Neuron (in vitro differentiated cells): ENCODE results near the gene FRMD4A.

ENCODE experiments used
- H2AFZ ChIP-seq: one replicate; pipeline ENCODE4 v1.6.1; 2013; ENCODE audit warnings: low read depth, mild to moderate bottlenecking, inconsistent platforms, low read length, moderate library complexity
- H3K27me3 ChIP-seq: one replicate; pipeline ENCODE4 v1.6.1; 2013; ENCODE audit warnings: low read length; ENCODE audit not compliant: insufficient read depth
- H3K36me3 ChIP-seq: one replicate; pipeline ENCODE4 v1.6.1; 2013; ENCODE audit warnings: low read length; ENCODE audit not compliant: insufficient read depth
- H3K4me1 ChIP-seq: one replicate; pipeline ENCODE4 v1.6.1; 2013; ENCODE audit warnings: low read length; ENCODE audit not compliant: insufficient read depth
- H3K4me3 ChIP-seq: 2 replicates; pipeline ENCODE4 v1.5.1; 2013; ENCODE audit warnings: mild to moderate bottlenecking, low read length, moderate library complexity
- H3K9me3 ChIP-seq: one replicate; pipeline ENCODE4 v1.6.1; 2013; ENCODE audit warnings: low read length

The FRMD4A gene

DNA sequence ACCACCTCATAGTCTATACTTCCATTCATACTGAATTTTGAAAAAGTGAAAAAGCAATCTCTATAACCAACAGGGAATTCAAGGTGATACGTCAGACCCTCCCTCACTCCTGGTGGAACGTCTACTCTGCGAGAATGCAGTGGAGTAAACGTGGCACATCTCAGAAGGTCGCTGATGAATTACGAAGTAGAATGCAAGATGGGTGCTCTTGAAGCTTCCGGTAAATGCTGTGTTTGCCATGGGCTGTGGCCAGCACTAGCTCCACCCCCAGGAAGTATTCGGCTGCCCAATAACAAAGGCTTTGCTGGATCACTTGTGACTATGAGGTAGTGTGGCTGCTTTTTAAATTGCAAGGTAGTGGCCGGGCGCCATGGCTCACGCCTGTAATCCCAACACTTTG, 517.9 kb downstream of the FRMD4A start:
- Histone ChIP-seq H2AFZ (no peak overlapping the region), H3K4me1 (peaks cover 15% of the 10 kb centered on the region), H3K4me3 (no peak overlapping the region), H3K27me3 (no peaks in the 10 kb centered on the region), H3K36me3 (peaks cover 42% of the 10 kb centered on the region), H3K9me3 (peaks cover 12% of the 10 kb centered on the region)

DNA sequence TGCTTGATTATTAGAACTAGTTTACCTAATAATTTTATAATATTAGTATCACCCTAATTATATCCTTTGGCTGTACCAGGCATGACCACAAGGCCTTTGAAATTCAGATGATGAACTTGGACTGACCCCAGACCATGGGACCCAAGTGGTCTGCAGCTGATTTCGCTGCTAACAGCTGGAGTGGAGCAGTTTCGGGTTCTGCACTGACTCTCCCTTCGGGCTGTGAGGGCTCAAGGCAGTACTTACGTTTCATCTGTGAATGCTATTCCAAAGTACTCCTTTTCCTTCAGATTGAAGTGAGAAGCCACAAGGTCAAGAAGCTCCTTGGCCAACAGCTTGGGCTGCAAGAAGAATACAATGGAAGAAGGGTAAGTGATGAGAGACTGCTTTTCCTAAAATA, 520.2 kb downstream of the FRMD4A start:
- H2AFZ ChIP-seq: no peak overlapping the region
- peaks cover 49% of the 10 kb centered on the region for H3K36me3 ChIP-seq
- H3K9me3 ChIP-seq: peaks cover 1% of the 10 kb centered on the region
- peaks cover 7% of the 10 kb centered on the region for H3K4me1 ChIP-seq
- no peaks in the 10 kb centered on the region for H3K27me3 ChIP-seq
- no peak overlapping the region for H3K4me3 ChIP-seq

DNA sequence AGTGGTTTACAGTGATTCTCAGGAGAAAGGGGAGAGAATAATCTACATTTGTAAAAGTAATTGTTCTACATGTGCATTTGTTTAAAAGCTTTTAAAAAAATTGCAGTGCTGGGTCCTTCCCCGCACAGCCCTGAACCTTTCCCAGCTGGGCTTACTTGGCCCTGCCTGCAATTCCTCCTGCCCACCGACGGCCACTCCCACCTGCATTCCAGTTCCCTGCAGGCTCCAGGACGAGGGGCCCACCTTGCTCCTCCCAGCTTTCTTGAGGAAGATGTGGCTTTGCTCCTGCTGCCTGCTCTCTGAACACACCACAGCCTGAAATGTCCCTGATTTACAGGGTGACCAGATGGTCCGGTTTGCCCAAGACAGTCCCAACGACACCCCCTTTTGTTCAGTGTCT, 521.3 kb downstream of the FRMD4A start:
- H2AFZ ChIP-seq: no peak overlapping the region
- H3K36me3 ChIP-seq: peaks cover 50% of the 10 kb centered on the region
- H3K9me3 ChIP-seq: no peaks in the 10 kb centered on the region
- H3K27me3 ChIP-seq: no peaks in the 10 kb centered on the region
- H3K4me3 ChIP-seq: no peak overlapping the region
- peaks cover 4% of the 10 kb centered on the region for H3K4me1 ChIP-seq

DNA sequence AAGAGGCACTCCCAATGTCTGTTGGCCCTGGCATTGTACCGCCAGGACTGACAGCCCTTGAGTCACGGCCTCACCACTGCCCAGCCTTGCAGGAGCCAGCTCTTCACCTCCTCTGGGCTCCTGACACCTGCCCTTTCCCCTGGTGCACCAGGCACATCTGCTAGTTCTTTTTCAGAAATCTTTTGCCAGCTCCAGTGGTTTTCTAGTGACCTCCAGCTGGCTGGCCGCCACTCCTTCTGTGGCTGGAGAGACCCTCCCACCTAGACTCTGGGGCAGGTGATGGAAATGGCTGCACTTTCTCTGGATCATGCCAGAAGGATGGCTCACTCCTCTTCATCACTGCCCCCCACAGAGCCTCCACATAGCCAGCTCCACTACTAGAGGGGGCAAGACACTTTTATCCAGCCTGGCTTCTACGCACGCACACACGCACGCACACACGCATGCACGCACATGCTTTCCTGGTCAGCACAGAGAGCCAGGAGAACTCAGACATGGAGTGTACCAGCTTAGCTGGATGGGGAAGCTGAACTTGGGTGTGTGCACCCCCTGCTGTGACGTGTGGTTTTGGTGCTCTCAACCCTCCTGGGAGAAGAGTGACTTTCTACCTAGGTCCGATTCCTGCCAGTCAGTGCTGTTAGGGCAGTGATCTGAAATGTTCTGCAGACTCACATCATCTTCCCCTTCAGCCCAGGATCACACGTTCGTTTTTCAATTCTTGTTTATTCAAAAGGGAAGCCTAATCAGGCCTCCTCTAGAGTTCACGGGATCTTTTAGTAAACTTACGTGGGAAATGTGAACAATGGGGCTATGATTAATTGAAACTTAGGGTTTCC, 522.0 kb downstream of the FRMD4A start:
- Histone ChIP-seq H3K36me3 (peaks cover 50% of the 10 kb centered on the region), H3K27me3 (no peaks in the 10 kb centered on the region), H3K4me3 (no peak overlapping the region), H3K9me3 (no peaks in the 10 kb centered on the region), H3K4me1 (peaks cover 4% of the 10 kb centered on the region), H2AFZ (no peak overlapping the region)

DNA sequence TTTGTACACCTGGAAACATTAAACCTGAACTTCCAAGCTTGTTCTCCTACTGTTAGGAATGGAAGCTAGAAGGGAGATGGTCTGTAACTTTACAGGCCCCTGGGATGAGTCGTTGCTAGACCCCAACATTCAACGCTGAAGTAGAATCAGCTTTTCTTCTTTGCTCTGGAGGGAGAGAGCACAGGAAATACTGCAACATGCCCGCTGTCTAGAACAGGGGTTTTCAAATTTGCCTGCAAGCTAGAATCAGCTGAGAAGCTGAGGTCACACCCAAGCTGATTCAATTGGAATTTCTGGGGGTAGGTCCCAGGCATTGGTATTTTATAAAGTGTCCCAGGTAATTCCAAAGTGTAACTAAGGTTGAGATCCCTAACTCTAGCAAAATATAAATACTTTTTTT, 524.3 kb downstream of the FRMD4A start:
- peaks cover 49% of the 10 kb centered on the region for H3K36me3 ChIP-seq

DNA sequence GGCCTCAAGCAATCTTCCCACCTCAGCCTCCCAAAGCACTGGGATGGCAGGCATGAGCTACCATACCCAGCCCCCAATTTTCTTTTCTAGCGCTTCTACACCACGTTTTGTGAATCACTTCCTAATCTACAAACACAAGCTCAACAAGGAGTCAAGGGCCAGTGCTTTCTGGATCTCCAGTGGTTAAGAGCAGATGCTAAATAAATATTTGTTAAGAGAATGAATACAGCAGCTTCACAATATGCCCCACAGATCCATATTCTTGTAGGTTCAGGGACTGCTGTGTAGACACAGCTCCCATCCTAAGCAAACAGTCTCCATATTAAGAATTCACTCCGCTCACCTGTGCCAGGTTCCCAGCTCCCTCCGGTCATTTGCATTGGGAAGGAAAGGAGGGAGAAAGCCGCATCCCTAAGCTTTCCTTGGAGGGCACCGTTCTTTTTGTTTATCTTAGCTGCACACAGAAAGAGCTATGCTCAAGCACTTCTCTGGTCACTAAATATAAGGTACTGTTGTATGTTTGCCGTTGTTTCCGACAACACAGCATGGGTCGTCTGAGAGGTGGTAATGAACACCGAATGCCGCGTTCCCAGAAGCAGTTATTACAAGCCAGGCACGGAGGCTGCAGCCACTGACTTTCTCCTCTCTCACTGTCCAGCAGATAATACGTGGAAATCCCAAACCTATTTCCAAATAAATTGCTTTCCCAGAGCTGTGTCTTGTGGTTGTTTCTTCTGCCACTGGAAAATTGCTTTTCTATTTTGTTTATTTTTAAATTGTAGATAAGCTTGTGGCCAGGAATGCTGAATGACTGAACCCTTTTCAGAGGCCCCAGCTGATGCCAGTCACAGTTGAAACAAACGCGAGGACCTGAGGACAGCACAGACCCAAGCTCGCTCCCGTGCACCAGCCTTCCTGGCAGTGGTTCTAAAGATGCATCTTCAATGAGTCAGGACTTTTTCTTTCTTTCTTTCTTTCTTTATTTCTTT, 526.9 kb downstream of the FRMD4A start:
- H3K27me3 ChIP-seq: no peaks in the 10 kb centered on the region
- H3K4me1 ChIP-seq: no peaks in the 10 kb centered on the region
- peaks cover 43% of the 10 kb centered on the region for H3K36me3 ChIP-seq

More for the DNA sequence above, 524.3 kb downstream of the FRMD4A start:
- Histone ChIP-seq H3K27me3 (no peaks in the 10 kb centered on the region), H3K4me3 (no peak overlapping the region), H3K9me3 (no peaks in the 10 kb centered on the region), H3K4me1 (peaks cover 4% of the 10 kb centered on the region), H2AFZ (no peak overlapping the region)

DNA sequence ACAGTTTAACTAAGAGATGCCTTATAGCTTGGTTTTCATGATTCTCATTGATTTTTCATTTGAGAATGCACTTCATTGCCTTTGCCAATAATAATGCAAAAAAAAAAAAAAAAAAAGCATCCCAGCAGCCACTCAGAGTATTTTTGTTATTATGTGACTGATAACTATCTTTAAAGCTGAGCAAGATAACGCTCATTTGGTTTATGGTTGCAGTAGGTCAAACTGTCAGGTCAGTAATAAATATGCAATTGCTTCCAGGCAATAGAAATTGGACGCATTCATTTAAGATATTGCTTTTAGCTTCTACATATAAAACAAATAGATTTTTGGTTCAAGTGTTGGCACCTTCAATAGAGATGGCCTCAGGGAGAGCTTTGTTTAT, 528.8 kb downstream of the FRMD4A start:
- H3K4me3 ChIP-seq: no peak overlapping the region
- H3K36me3 ChIP-seq: peaks cover 40% of the 10 kb centered on the region
- no peaks in the 10 kb centered on the region for H3K4me1 ChIP-seq
- H3K9me3 ChIP-seq: peaks cover 4% of the 10 kb centered on the region
- H3K27me3 ChIP-seq: no peaks in the 10 kb centered on the region
- no peak overlapping the region for H2AFZ ChIP-seq

More for the DNA sequence above, 526.9 kb downstream of the FRMD4A start:
- no peak overlapping the region for H3K4me3 ChIP-seq
- peaks cover 4% of the 10 kb centered on the region for H3K9me3 ChIP-seq
- H2AFZ ChIP-seq: no peak overlapping the region

DNA sequence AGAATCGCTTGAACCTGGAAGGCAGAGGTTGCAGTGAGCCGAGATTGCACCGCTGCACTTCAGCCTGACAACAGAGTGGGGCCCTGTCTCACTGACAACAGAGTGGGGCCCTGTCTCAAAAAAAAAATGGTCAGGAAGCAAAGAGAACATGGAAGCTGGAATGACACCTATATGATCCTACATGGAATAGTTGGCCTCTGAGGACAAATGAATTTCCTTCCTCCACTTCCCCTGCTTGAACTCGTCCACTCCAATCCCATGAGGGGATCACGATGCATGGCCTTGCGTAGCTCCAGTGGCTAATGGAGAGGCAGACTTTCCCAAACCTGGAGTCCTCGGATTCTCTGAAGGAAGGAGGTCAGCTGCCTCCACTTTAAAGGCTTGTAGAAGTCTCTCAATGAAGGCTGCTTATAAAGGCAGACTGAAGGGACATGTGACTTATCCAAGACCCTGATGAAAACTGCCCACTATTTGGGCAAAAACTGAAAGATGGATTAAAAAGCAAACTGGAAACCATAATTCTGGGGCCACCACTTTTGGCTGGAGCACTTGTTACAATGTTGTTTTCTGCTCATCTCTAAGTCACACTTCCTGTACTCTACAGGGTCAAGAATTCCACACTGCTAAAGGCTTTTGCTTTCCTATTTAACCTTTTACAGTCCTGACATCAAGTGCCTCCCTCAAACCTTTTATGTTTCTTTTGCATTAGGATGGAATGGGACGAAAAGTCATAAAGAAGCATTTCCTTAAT, 529.4 kb downstream of the FRMD4A start:
- Histone ChIP-seq H2AFZ (no peak overlapping the region), H3K36me3 (peaks cover 40% of the 10 kb centered on the region), H3K4me3 (no peak overlapping the region), H3K4me1 (no peaks in the 10 kb centered on the region), H3K27me3 (no peaks in the 10 kb centered on the region), H3K9me3 (peaks cover 4% of the 10 kb centered on the region)

DNA sequence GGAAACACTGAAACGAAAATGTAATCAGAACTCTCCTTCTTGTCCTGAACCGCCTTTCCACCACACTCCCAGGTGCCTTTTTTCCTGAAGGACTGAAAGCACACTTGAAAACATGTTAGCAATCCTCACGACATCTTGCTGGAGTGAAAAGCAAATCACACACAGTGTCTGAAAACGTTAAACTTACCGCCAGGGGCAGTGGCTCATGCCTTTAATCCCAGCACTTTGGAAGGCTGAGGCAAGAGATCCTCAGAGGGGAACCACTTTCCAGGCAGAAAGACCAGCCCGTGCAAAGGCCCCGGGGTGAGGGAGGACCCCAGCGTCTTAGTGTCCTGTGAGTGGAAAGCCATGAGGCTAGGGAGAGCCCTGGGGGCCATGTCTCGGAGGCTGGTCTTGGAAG, 533.6 kb downstream of the FRMD4A start:
- Histone ChIP-seq H3K4me3 (no peak overlapping the region), H3K9me3 (peaks cover 4% of the 10 kb centered on the region), H3K27me3 (no peaks in the 10 kb centered on the region), H3K4me1 (peaks cover 6% of the 10 kb centered on the region), H3K36me3 (peaks cover 63% of the 10 kb centered on the region), H2AFZ (no peak overlapping the region)

DNA sequence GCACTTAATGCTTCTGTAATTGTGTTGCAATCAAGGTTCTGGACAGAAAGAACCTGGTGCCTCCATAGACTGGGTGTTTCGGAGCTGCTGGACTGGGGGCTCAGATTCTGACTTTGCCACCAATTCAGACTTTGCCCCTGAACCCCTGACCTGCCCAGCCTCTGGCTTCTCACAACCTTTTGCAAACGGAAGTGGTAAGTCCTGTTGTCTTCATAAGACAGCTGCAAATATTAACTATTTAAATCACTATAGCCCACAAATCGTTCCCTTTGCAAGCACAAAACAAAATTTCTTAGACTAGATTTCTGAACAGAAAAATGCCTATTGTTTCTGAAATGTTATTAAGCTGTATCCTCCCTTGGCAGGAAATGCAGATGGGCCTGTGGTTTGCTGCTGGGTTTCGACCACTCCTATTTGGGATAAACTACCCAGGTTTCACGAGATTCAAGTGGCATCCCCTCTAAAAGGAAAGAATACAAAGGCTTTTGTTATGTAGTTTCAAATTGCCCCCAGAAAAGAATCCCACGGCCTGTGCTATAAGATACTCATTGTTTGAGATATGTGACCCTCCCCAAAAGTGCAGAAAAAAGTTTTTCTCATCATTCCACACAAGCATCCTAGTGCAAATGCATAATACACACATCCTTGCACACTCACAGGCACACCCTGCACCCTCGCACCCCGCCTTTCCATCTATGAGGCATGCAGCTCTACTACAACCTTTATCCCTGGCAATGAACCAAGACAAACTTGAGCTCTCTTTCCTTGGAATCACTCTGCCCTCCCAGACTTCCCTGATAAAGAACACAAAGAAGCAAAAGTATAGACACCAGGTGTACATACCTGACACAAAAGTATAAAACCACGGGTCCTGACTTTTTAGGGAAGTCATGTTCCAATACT, 534.8 kb downstream of the FRMD4A start:
- Histone ChIP-seq H3K27me3 (no peaks in the 10 kb centered on the region), H3K36me3 (peaks cover 71% of the 10 kb centered on the region), H3K9me3 (peaks cover 4% of the 10 kb centered on the region), H3K4me3 (no peak overlapping the region), H3K4me1 (peaks cover 6% of the 10 kb centered on the region), H2AFZ (no peak overlapping the region)

DNA sequence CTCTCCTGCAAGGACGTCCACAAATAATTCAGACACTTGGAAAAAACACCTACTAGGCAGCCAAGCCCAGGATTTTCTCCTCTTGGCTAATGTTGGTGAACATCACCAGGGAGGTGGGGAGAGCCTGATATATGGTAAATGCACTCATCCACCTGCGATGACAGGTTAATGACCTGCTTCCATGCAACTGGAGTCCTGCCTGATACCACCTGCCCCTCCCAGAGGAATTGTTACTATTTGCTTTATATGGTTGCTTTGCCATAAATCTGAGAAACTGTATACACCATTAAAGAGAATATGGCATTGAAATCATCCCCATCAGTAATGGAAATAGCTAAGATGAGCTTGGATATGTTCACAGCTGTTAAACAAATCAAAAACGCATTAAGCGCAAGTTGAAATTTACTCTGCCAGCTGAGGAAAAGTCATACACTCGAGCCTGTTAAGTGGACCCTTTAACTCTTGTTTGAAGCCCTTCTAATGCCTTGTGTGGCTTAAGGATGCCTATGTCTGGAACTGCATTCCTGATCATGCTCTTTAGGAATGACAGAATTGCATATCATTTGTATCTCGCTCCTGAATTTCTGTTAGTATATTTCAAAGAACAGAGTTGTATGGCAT, 535.6 kb downstream of the FRMD4A start:
- Histone ChIP-seq H3K27me3 (no peaks in the 10 kb centered on the region), H3K4me1 (peaks cover 14% of the 10 kb centered on the region), H3K36me3 (peaks cover 71% of the 10 kb centered on the region), H2AFZ (no peak overlapping the region), H3K9me3 (peaks cover 4% of the 10 kb centered on the region), H3K4me3 (no peak overlapping the region)

DNA sequence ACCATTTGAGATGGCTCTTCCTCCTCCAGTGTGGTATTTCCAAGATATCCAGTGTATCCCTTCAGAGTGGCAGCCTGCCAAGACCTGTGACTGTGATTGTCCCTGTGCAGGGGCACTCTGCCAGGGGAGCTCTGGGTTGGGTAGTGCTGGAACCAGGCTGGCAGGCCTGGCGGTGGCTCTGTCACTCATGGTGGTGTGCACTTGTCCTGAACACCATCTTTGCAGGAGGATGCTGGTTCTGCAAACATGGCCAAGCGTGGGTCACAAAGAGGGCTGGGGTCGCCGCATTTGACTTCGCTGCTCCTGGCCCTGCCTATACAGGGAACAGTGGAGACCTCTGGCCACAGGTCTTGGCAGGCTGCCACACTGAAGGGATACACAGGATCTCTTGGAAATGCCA, 538.7 kb downstream of the FRMD4A start:
- Histone ChIP-seq H3K9me3 (no peaks in the 10 kb centered on the region), H3K27me3 (no peaks in the 10 kb centered on the region), H3K4me3 (no peak overlapping the region), H3K4me1 (peaks cover 39% of the 10 kb centered on the region), H2AFZ (no peak overlapping the region), H3K36me3 (peaks cover 58% of the 10 kb centered on the region)
